Hepatocyte (in vitro differentiated cells): ENCODE data around the gene NPR1.
"Not testable (repeated sequence)": the region's sequence is repeated elsewhere in the genome, so short reads cannot be mapped to it uniquely, and the experiment has no call there.

Experiments
- CTCF ChIP-seq: fragments of 200-600 bp; sonication (generic); IDR thresholded peaks from 2 replicates; pipeline ENCODE4 v1.5.1; 2016; ENCODE audit warnings: antibody characterized with exemption, mild to moderate bottlenecking; ENCODE audit not compliant: poor library complexity
- EZH2 ChIP-seq: fragments of 200-600 bp; sonication (generic); IDR thresholded peaks from 2 replicates; pipeline ENCODE4 v1.6.1; 2016; ENCODE audit warnings: antibody characterized with exemption, mild to moderate bottlenecking, borderline replicate concordance
- EZH2phosphoT487 ChIP-seq: fragments of 200-600 bp; sonication (generic); IDR thresholded peaks from one replicate; pipeline ENCODE4 v1.6.1; 2018; ENCODE audit warnings: antibody characterized with exemption, mild to moderate bottlenecking, low read depth, moderate library complexity; ENCODE audit not compliant: unreplicated experiment, severe bottlenecking

- TF ChIP-seq EZH2, CTCF, EZH2phosphoT487: not testable (repeated sequence)
These were observed 9.8 kb upstream of the NPR1 start for GRCh38 chr1:153668672-153669071.
